A673 (cell line): ENCODE measurements around the gene TOM1L2. TPM values are rescaled to one million over a fixed set of nuclear protein-coding genes. Genes with fewer than 3 reads are reported as not detected.

Source experiments
- BruUV-seq: library from RNA; stranded (reverse); fragments of 400-500 nt; replicated peaks from 2 replicates; lab custom pipeline; 2021; lab: Mats Ljungman, UMichigan
- CTCF ChIA-PET: fragments of 300-600 bp; sonication (Branson Sonifier 250); formaldehyde crosslinking; loops from one replicate; lab custom pipeline; 2022; ENCODE audit warnings: antibody characterized with exemption; lab: Charles Lee
- POLR2A ChIA-PET: fragments of 300-600 bp; sonication (Branson Sonifier 250); formaldehyde crosslinking; loops from one replicate; lab custom pipeline; 2022; ENCODE audit warnings: antibody characterized with exemption; ENCODE audit not compliant: low non-redundant PET; lab: Charles Lee
- DNase-seq: peaks from one replicate; pipeline ENCODE4 v3.0.0-alpha.2; 2015; ENCODE audit warnings: low spot score
- H3K27ac ChIP-seq: fragments of 200-600 bp; sonication (generic); 2 replicates; pipeline ENCODE4 v1.5.1; 2016; ENCODE audit warnings: mixed run types, low read depth, mild to moderate bottlenecking, mixed read lengths, antibody characterized with exemption, low read length; ENCODE audit not compliant: poor library complexity, severe bottlenecking
- H3K27me3 ChIP-seq: fragments of 200-600 bp; sonication (generic); replicated peaks from 2 replicates; pipeline ENCODE4 v1.6.1; 2017; ENCODE audit warnings: mixed run types, low read depth, mild to moderate bottlenecking, mixed read lengths, antibody characterized with exemption, low read length; ENCODE audit not compliant: insufficient read depth, poor library complexity
- H3K36me3 ChIP-seq: fragments of 200-600 bp; sonication (generic); 2 replicates; pipeline ENCODE4 v1.6.1; 2016; ENCODE audit warnings: mixed run types, mild to moderate bottlenecking, mixed read lengths, antibody characterized with exemption, low read length; ENCODE audit not compliant: insufficient read depth, poor library complexity, severe bottlenecking
- H3K4me1 ChIP-seq: fragments of 200-600 bp; sonication (generic); 2 replicates; pipeline ENCODE4 v1.6.1; 2017; ENCODE audit warnings: mixed run types, mild to moderate bottlenecking, mixed read lengths, antibody characterized with exemption, low read length; ENCODE audit not compliant: insufficient read depth, poor library complexity, severe bottlenecking
- H3K4me3 ChIP-seq: fragments of 200-600 bp; sonication (generic); 2 replicates; pipeline ENCODE4 v1.5.1; 2016; ENCODE audit warnings: low read depth, mixed run types, mild to moderate bottlenecking, mixed read lengths, low read length; ENCODE audit not compliant: poor library complexity, severe bottlenecking
- H3K9me3 ChIP-seq: fragments of 200-600 bp; sonication (generic); 2 replicates; pipeline ENCODE4 v1.6.1; 2016; ENCODE audit warnings: mixed run types, low read depth, mild to moderate bottlenecking, mixed read lengths, antibody characterized with exemption, low read length; ENCODE audit not compliant: poor library complexity, severe bottlenecking
- EZH2 ChIP-seq: fragments of 200-600 bp; sonication (generic); IDR thresholded peaks from 2 replicates; pipeline ENCODE4 v1.6.1; 2017; ENCODE audit warnings: borderline replicate concordance, low read depth, mild to moderate bottlenecking, mixed read lengths, antibody characterized with exemption, low read length; ENCODE audit not compliant: poor library complexity, severe bottlenecking
- intact Hi-C: fragments of 100-400 bp; cut with micrococcal nuclease; formaldehyde crosslinking; loops from one replicate; pipeline ENCODE4 v1.10.0; 2022; ENCODE audit not compliant: unreplicated experiment
- total RNA-seq: library from RNA; stranded (reverse); gene quantifications from 2 replicates; pipeline ENCODE4 v1.2.3, GENCODE V29; 2021
- TF ChIP-seq, protein P1 (sequence below): fragments of 300-800, 200-600 bp; sonication (generic); conservative IDR thresholded peaks from 2 replicates; pipeline ENCODE4 v1.5.1; 2017; ENCODE audit warnings: low read depth, mild to moderate bottlenecking, antibody characterized with exemption, low read length, moderate library complexity, mixed read lengths

The TOM1L2 gene
- total RNA-seq, 1 experiment from 2014 or later = 10.0 TPM

DNA sequence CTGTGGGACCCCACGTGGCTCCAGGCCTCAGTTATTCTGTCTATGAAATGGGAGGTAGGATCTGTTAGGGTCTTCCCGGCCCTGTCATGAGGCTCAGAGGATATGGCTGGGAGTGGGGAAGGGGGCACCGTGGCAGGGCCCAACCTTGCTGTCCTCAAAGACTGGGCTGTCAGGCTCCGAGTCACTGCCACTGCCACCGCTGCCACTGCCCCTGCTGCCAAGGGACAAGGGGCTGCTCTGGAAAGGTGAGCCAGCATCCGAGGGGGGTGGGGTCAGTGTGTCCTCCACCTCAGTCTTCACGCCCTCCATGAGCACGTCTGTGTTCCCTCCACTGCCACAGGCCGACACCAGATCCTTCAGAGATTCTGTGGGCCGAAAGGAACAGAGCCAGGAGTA lies 154.7 kb downstream of the TOM1L2 start:
- CTCF ChIA-PET = interaction anchor here (1.4 kb wide), 1 partner anchor 102 kb away, joined by 4 read pairs; no protein-coding TSS in a partner anchor
- Histone ChIP-seq H3K9me3 (no peaks in the 10 kb centered on the region), H3K4me3 (no peak overlapping the region), H3K27me3 (no peaks in the 10 kb centered on the region), H3K4me1 (peaks cover 55% of the 10 kb centered on the region), H3K27ac (peak overlapping the region; percentile 83), H3K36me3 (peaks cover 95% of the 10 kb centered on the region)
- intact Hi-C loops = no loop called here
- POLR2A ChIA-PET = no interaction called here
- TF ChIP-seq EZH2 = no peak
- TF ChIP-seq, protein P1, sequence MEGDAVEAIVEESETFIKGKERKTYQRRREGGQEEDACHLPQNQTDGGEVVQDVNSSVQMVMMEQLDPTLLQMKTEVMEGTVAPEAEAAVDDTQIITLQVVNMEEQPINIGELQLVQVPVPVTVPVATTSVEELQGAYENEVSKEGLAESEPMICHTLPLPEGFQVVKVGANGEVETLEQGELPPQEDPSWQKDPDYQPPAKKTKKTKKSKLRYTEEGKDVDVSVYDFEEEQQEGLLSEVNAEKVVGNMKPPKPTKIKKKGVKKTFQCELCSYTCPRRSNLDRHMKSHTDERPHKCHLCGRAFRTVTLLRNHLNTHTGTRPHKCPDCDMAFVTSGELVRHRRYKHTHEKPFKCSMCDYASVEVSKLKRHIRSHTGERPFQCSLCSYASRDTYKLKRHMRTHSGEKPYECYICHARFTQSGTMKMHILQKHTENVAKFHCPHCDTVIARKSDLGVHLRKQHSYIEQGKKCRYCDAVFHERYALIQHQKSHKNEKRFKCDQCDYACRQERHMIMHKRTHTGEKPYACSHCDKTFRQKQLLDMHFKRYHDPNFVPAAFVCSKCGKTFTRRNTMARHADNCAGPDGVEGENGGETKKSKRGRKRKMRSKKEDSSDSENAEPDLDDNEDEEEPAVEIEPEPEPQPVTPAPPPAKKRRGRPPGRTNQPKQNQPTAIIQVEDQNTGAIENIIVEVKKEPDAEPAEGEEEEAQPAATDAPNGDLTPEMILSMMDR = no peak
- BruUV-seq = no TSS peak
- DNase-seq = no peak

DNA sequence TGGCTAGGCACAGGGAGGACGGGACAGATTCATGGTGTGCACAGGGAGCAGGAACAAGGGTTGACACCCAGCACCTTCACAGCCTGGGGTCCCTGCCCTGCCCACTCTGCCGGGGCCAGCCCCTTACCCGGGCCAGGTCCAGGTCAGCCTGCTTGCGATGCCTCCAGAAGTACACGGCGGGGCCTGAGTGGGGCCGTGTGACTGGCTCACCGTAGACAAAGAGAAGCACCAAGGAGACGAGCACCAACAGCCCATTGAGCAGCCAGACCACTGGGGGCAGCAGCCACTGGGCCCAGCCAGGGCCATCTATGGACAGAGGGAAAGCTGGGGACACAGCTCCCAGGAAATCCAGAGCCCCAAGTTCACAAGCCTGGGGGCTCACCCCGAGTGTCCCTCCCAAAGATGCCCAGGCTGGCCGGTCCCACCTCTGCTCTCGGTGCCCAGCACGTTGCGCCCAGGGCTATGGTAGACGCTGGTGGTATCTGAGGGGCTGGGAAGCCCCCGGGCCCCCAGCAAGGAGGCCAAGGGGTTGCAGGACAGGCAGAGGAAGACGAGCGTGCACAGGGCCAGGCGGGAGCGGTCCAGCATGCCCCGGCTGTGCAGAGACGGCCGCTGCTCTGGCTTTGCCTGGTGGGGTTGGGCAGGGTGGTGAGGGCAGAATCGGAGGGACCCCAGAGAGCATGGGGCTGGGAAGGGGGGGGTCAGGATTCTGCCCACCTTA lies 155.2 kb downstream of the TOM1L2 start:
- DNase-seq = no peak
- H3K36me3 ChIP-seq = peaks cover 95% of the 10 kb centered on the region
- peaks cover 55% of the 10 kb centered on the region for H3K4me1 ChIP-seq
- H3K9me3 ChIP-seq = no peaks in the 10 kb centered on the region
- H3K27ac ChIP-seq = peak overlapping the region; percentile 83
- TF ChIP-seq EZH2 = no peak
- TF ChIP-seq, protein P1 = no peak
- no peaks in the 10 kb centered on the region for H3K27me3 ChIP-seq
- POLR2A ChIA-PET = no interaction called here
- no peak overlapping the region for H3K4me3 ChIP-seq
- CTCF ChIA-PET = no interaction called here
- intact Hi-C loops = no loop called here
- BruUV-seq = no TSS peak

DNA sequence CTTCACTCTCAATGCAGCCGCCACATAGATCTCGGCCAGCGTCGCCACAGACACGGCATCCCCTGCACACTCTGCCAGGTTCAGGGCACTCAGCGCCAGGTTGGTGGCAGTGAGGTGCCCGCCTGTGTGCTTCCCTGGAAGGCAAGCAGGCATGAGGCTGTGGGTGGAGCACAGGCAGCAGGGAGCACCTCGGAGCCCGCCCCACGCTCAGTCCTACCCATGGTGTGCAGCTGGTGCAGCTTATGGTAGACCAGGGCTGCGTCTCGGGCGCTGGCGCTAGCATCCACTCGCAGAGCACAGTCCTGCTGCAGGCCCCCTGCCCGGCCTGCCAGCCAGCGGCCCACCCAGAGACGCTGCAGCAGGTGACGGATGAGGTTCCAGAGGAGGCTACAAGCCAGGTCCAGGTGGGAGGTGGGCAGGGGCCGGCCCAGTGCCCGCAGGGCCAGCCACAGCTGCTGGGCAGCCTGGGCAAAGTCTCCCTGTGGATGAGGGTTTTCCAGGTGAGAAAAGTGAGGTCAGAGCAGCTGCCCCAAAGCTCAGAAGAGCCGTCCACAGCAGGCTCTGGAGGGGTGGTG lies 155.9 kb downstream of the TOM1L2 start:
- intact Hi-C loops = no loop called here
- H3K4me1 ChIP-seq = peaks cover 55% of the 10 kb centered on the region
- BruUV-seq = no TSS peak
- H3K27ac ChIP-seq = no peak overlapping the region
- H3K4me3 ChIP-seq = no peak overlapping the region
- ChIA-PET CTCF (no interaction called here), POLR2A (no interaction called here)
- TF ChIP-seq, protein P1 = no peak
- TF ChIP-seq EZH2 = no peak
- H3K9me3 ChIP-seq = no peaks in the 10 kb centered on the region
- no peak for DNase-seq
- no peaks in the 10 kb centered on the region for H3K27me3 ChIP-seq
- H3K36me3 ChIP-seq = peaks cover 95% of the 10 kb centered on the region
